ENCODE data around the gene SLC30A4. TPM values are rescaled to one million over a fixed set of nuclear protein-coding genes. Genes with fewer than 3 reads are reported as not detected.

SLC30A4 gene
- total and polyA plus RNA-seq, 2 donors (not counting 1 experiment from before 2014, with no cell fraction given): 6.7 to 12.2 TPM

- Histone ChIP-seq H3K9me3 (ENCODE audit: control insufficient read depth, insufficient read depth, low read depth, low read length) (no peaks in the 10 kb centered on the region), H2AFZ (ENCODE audit: low read length) (no peak overlapping the region), H3K27ac (ENCODE audit: insufficient read depth, low read length) (no peak overlapping the region), H3K27me3 (ENCODE audit: control insufficient read depth, insufficient read depth, low read length) (no peaks in the 10 kb centered on the region), H4K20me1 (ENCODE audit: control insufficient read depth, extremely low read depth, insufficient read depth, low read length) (no peaks in the 10 kb centered on the region), H3K36me3 (ENCODE audit: control insufficient read depth, insufficient read depth, low read length) (no peaks in the 10 kb centered on the region), H3K9ac (ENCODE audit: insufficient read depth, low read length) (no peak overlapping the region), H3K79me2 (ENCODE audit: control insufficient read depth, insufficient read depth, low read length) (no peaks in the 10 kb centered on the region), H3K4me1 (ENCODE audit: control insufficient read depth, extremely low read depth, insufficient read depth, low read length) (no peaks in the 10 kb centered on the region), H3K4me2 (ENCODE audit: extremely low read depth, insufficient read depth, low read length) (no peak overlapping the region), H3K4me3 (replicated peaks in 1 of 4; ENCODE audit: control extremely low read depth in 1 of 4, insufficient read depth in 1 of 4, low read depth in 3 of 4, low read length in 4 of 4) (no peak overlapping the region)
- DNase-seq (ENCODE audit: low read depth in 2 of 2): no peak
- no peak for TF ChIP-seq EZH2 (IDR thresholded peaks at IDR 0.05; ENCODE audit: low read length, missing control alignments)
- TF ChIP-seq CTCF (conservative IDR thresholded peaks at IDR 0.05 in 1 of 2, IDR thresholded peaks at IDR 0.05 in 1 of 2; ENCODE audit: low read depth in 1 of 2, low read length in 2 of 2): no peak
Measured at GRCh38 chr15:45481135-45481534, 41.4 kb downstream of the SLC30A4 start.

- H3K9ac ChIP-seq (ENCODE audit: insufficient read depth, low read length): no peak overlapping the region
- no peak for DNase-seq (ENCODE audit: low read depth in 2 of 2)
- no peaks in the 10 kb centered on the region for H3K9me3 ChIP-seq (ENCODE audit: control insufficient read depth, insufficient read depth, low read depth, low read length)
- no peak overlapping the region for H3K4me3 ChIP-seq (replicated peaks in 1 of 4; ENCODE audit: control extremely low read depth in 1 of 4, insufficient read depth in 1 of 4, low read depth in 3 of 4, low read length in 4 of 4)
- no peaks in the 10 kb centered on the region for H3K36me3 ChIP-seq (ENCODE audit: control insufficient read depth, insufficient read depth, low read length)
- H3K4me2 ChIP-seq (ENCODE audit: extremely low read depth, insufficient read depth, low read length): no peak overlapping the region
- H2AFZ ChIP-seq (ENCODE audit: low read length): no peak overlapping the region
- H4K20me1 ChIP-seq (ENCODE audit: control insufficient read depth, extremely low read depth, insufficient read depth, low read length): no peaks in the 10 kb centered on the region
- no peaks in the 10 kb centered on the region for H3K27me3 ChIP-seq (ENCODE audit: control insufficient read depth, insufficient read depth, low read length)
- no peaks in the 10 kb centered on the region for H3K79me2 ChIP-seq (ENCODE audit: control insufficient read depth, insufficient read depth, low read length)
- TF ChIP-seq EZH2 (IDR thresholded peaks at IDR 0.05; ENCODE audit: low read length, missing control alignments): no peak
- TF ChIP-seq CTCF (conservative IDR thresholded peaks at IDR 0.05 in 1 of 2, IDR thresholded peaks at IDR 0.05 in 1 of 2; ENCODE audit: low read depth in 1 of 2, low read length in 2 of 2): no peak
- H3K4me1 ChIP-seq (ENCODE audit: control insufficient read depth, extremely low read depth, insufficient read depth, low read length): no peaks in the 10 kb centered on the region
- H3K27ac ChIP-seq (ENCODE audit: insufficient read depth, low read length): no peak overlapping the region
Measured at GRCh38 chr15:45476410-45476809, 46.1 kb downstream of the SLC30A4 start.

GRCh38 chr15:45474799-45475198 is 47.8 kb downstream of the SLC30A4 start:
- Histone ChIP-seq H3K4me1 (ENCODE audit: control insufficient read depth, extremely low read depth, insufficient read depth, low read length) (no peaks in the 10 kb centered on the region), H4K20me1 (ENCODE audit: control insufficient read depth, extremely low read depth, insufficient read depth, low read length) (no peaks in the 10 kb centered on the region), H3K27me3 (ENCODE audit: control insufficient read depth, insufficient read depth, low read length) (no peaks in the 10 kb centered on the region), H3K9ac (ENCODE audit: insufficient read depth, low read length) (no peak overlapping the region), H2AFZ (ENCODE audit: low read length) (no peak overlapping the region), H3K4me2 (ENCODE audit: extremely low read depth, insufficient read depth, low read length) (no peak overlapping the region), H3K27ac (ENCODE audit: insufficient read depth, low read length) (no peak overlapping the region), H3K9me3 (ENCODE audit: control insufficient read depth, insufficient read depth, low read depth, low read length) (no peaks in the 10 kb centered on the region), H3K79me2 (ENCODE audit: control insufficient read depth, insufficient read depth, low read length) (no peaks in the 10 kb centered on the region), H3K4me3 (replicated peaks in 1 of 4; ENCODE audit: control extremely low read depth in 1 of 4, insufficient read depth in 1 of 4, low read depth in 3 of 4, low read length in 4 of 4) (no peak overlapping the region), H3K36me3 (ENCODE audit: control insufficient read depth, insufficient read depth, low read length) (no peaks in the 10 kb centered on the region)
- no peak for DNase-seq (ENCODE audit: low read depth in 2 of 2)
- no peak for TF ChIP-seq CTCF (conservative IDR thresholded peaks at IDR 0.05 in 1 of 2, IDR thresholded peaks at IDR 0.05 in 1 of 2; ENCODE audit: low read depth in 1 of 2, low read length in 2 of 2)
- no peak for TF ChIP-seq EZH2 (IDR thresholded peaks at IDR 0.05; ENCODE audit: low read length, missing control alignments)

Data from fibroblast of lung (primary cell).